Glutamatergic neuron (in vitro differentiated cells): ENCODE results near the gene P2RX2. TPM values are rescaled to one million over a fixed set of nuclear protein-coding genes. Genes with fewer than 3 reads are reported as not detected.

Experiments
- DNase-seq: peaks from one replicate; pipeline ENCODE4 v3.0.0; 2022
- H3K27ac Mint-ChIP-seq: one replicate; pipeline ENCODE4 v1.8.0; 2020; ENCODE audit warnings: mild to moderate bottlenecking, mixed read lengths, inconsistent platforms; ENCODE audit not compliant: unreplicated experiment
- H3K27me3 Mint-ChIP-seq: one replicate; pipeline ENCODE4 v1.8.0; 2020; ENCODE audit warnings: mild to moderate bottlenecking, moderate library complexity, mixed read lengths, inconsistent platforms; ENCODE audit not compliant: unreplicated experiment
- H3K36me3 Mint-ChIP-seq: one replicate; pipeline ENCODE4 v1.8.0; 2020; ENCODE audit warnings: mild to moderate bottlenecking, mixed read lengths, inconsistent platforms; ENCODE audit not compliant: unreplicated experiment
- H3K4me1 Mint-ChIP-seq: one replicate; pipeline ENCODE4 v1.8.0; 2020; ENCODE audit warnings: mild to moderate bottlenecking, low read depth, mixed read lengths, inconsistent platforms; ENCODE audit not compliant: unreplicated experiment
- H3K4me3 Mint-ChIP-seq: one replicate; pipeline ENCODE4 v1.8.0; 2020; ENCODE audit warnings: mild to moderate bottlenecking, mixed read lengths, inconsistent platforms; ENCODE audit not compliant: unreplicated experiment
- H3K9me3 Mint-ChIP-seq: one replicate; pipeline ENCODE4 v1.8.0; 2020; ENCODE audit warnings: mild to moderate bottlenecking, moderate library complexity, mixed read lengths, inconsistent platforms; ENCODE audit not compliant: unreplicated experiment
- total RNA-seq: library from RNA; stranded (reverse); fragmentation: NEBNext Ultra II Directional; extraction: Animal tissue kit (Norgen Biotek cat#: 25700); gene quantifications from one replicate; pipeline ENCODE4 v1.2.1, GENCODE V29; 2021; ENCODE audit not compliant: unreplicated experiment
- TF ChIP-seq, protein P1 (sequence below): fragments of 200-600 bp; sonication (generic); IDR thresholded peaks from one replicate; pipeline ENCODE4 v1.5.0; 2021; ENCODE audit not compliant: partially characterized antibody, unreplicated experiment

The P2RX2 gene
- total RNA-seq, 1 donor from 2014 or later, result 4.1 TPM

DNA sequence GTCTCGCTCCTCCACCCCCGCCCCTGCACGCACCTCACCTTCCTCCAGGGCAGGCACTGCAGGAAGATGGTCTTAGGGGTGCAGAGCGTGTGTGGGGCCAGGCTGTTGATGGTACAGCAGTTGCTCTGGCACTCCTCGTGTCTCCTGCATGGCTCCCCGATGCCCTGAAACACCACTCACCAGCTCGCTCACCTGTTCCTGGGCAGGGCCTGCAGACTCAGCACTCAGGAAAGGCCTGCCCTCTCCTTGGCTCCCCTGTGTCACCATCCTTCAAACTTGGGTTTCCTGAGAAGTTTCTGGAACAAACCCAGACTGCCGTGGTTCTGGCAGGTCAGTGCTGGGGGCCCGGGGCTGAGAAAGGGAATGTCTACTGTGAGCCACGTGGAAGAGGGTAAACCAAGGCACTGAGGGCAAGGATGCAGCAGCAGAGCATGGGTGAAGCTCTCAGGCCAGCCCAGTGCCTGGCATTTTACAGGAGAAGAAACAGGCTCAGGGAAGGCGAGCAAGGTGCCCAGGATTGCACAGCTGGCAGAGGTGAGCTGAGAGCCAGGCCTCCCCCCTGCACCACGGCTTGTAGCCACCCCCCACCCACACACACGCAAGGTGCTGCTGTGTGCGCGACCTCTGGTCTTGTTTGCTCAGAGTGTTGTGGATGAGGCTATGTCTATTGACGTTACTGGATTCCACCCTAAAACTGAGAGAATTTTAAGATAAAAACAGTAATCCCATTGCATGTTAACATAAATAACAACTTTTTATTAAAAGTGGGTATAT is 13.7 kb upstream of the P2RX2 start:
- H3K27ac Mint-ChIP-seq, result no peak overlapping the region
- no peak overlapping the region for H3K4me3 Mint-ChIP-seq
- TF ChIP-seq, protein P1, sequence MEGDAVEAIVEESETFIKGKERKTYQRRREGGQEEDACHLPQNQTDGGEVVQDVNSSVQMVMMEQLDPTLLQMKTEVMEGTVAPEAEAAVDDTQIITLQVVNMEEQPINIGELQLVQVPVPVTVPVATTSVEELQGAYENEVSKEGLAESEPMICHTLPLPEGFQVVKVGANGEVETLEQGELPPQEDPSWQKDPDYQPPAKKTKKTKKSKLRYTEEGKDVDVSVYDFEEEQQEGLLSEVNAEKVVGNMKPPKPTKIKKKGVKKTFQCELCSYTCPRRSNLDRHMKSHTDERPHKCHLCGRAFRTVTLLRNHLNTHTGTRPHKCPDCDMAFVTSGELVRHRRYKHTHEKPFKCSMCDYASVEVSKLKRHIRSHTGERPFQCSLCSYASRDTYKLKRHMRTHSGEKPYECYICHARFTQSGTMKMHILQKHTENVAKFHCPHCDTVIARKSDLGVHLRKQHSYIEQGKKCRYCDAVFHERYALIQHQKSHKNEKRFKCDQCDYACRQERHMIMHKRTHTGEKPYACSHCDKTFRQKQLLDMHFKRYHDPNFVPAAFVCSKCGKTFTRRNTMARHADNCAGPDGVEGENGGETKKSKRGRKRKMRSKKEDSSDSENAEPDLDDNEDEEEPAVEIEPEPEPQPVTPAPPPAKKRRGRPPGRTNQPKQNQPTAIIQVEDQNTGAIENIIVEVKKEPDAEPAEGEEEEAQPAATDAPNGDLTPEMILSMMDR, result no peak
- no peaks in the 10 kb centered on the region for H3K36me3 Mint-ChIP-seq
- peaks cover 4% of the 10 kb centered on the region for H3K4me1 Mint-ChIP-seq
- peaks cover 10% of the 10 kb centered on the region for H3K27me3 Mint-ChIP-seq
- H3K9me3 Mint-ChIP-seq, result peaks cover 7% of the 10 kb centered on the region
- no peak for DNase-seq

DNA sequence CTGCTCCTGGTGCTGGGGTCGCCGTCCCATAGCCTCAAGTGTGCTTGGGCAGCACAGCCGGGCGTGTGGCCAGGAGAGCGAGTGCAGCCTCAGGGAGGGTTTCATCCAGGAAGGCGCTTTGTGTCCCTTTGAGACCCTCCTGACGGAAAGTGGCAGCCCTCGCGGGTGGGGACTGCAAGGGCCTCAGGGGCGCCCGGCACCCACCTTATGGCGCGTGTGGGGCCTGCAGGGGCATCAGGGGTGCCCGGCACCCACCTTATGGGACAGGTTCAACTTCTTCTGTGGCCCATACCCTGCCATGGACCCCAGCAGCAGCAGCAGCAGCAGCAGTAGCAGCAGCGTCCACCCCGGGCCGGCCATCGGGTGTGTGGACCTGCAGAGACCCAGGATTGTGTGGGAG is 12.7 kb upstream of the P2RX2 start:
- TF ChIP-seq, protein P1, result no peak
- Mint-ChIP-seq H3K27me3 (peaks cover 9% of the 10 kb centered on the region), H3K4me3 (no peak overlapping the region), H3K9me3 (peaks cover 6% of the 10 kb centered on the region), H3K4me1 (peaks cover 4% of the 10 kb centered on the region), H3K27ac (no peak overlapping the region), H3K36me3 (no peaks in the 10 kb centered on the region)
- DNase-seq, result no peak

DNA sequence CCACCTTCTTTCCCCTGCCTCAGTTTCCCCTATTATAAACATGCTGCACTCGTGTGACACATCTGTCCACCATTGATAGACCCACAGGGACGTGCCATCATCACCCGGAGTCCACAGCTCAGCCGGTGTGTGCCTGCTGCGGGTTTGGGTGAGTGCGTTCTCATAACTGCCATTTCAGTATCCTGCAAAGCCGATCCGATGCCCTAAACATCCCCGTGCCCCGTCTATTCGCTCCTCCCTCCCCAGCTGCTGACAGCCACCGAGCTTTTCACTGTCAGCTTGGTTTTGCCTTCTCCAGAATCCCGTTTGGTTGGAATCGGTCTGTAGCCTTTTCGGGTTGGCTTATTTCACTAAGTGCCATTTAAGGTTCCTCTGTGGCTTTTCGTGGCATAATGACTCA is 12.1 kb upstream of the P2RX2 start:
- peaks cover 4% of the 10 kb centered on the region for H3K4me1 Mint-ChIP-seq
- DNase-seq, result no peak
- TF ChIP-seq, protein P1, result no peak
- H3K27ac Mint-ChIP-seq, result no peak overlapping the region
- peaks cover 5% of the 10 kb centered on the region for H3K9me3 Mint-ChIP-seq
- H3K4me3 Mint-ChIP-seq, result no peak overlapping the region
- peaks cover 9% of the 10 kb centered on the region for H3K27me3 Mint-ChIP-seq
- no peaks in the 10 kb centered on the region for H3K36me3 Mint-ChIP-seq

DNA sequence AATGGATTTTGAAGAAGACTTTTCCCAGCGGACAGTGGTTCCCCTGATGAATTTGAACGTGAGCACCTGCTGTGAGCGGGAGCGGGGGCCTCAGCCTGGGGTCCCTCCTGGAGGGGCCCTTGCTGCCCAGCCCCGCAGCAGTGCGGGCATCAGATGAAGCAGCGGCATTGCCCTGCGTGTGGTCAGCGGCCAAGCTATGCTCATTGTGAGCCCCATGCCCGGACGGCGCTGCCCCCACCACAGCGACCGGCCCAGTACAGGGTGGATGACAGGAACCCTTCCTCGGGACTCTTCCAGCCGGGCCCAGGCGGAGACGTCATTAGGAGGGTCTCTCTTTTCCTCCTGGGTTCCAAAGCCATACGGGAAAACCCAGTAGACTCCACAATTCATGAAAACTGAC is 11.6 kb upstream of the P2RX2 start:
- Mint-ChIP-seq H3K9me3 (peaks cover 3% of the 10 kb centered on the region), H3K36me3 (no peaks in the 10 kb centered on the region), H3K4me3 (no peak overlapping the region), H3K27ac (no peak overlapping the region), H3K4me1 (peaks cover 4% of the 10 kb centered on the region), H3K27me3 (peaks cover 9% of the 10 kb centered on the region)
- no peak for DNase-seq
- TF ChIP-seq, protein P1, result no peak
